HG03196 (cell line): ENCODE measurements around the gene NFE2L3.

Source experiments
- ATAC-seq: cut with Tn5 transposase; IDR thresholded peaks from one replicate; pipeline ENCODE4 v1.9.1; 2021; ENCODE audit not compliant: unreplicated experiment

NFE2L3 gene

GRCh38 chr7:26198133-26198780, 46.3 kb downstream of the NFE2L3 start:
- ATAC-seq = no peak

DNA sequence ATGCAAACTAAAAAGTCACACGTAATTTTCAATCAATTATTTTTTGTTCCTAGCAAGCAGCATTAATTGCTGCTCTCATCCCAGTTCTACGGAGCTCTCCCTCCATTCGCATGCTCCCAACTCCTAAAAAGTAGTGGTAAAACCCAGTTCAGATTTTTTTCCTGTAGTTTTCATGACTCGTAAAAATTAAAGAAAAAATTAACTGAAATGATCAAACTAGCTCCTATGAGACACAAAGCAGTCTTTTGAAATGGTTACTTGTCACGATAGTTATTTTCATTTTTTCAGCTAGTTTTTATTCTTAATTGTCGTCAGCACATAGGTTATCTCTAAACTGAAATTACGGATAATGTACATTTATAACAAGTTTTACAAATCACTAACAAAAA, 46.8 kb downstream of the NFE2L3 start:
- no peak for ATAC-seq

GRCh38 chr7:26199301-26200037, 47.5 kb downstream of the NFE2L3 start:
- ATAC-seq = no peak

DNA sequence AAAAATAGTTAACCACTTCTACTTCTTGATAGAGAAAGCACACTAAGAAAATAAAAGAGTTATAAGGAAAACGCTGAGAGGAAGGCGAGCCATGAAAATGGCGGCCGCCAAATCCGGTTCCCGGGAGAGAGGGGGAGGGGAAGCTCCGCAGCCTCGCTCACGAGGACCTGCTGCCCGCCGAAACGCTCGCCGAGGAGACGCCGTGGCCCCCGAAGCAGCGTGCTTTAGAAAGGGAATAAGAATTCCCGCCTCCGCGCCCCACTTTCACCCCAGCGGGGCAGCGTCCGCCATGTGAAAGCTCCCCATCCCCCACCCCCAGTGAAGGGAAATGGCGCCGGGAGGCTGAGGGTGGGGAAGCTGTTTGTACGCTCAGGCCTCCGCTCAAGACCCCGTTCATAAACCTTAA, 48.0 kb downstream of the NFE2L3 start:
- ATAC-seq = peak; percentile 11

- peak; percentile 70 for ATAC-seq
Observed at GRCh38 chr7:26200444-26201246, 48.6 kb downstream of the NFE2L3 start, which contains the start of gene HNRNPA2B1. Gene HNRNPA2B1, minus strand, starts transcription at chr7:26200746. Its CDS starts 169 bp downstream, at chr7:26200577.

- peak; percentile 43 for ATAC-seq
Observed at GRCh38 chr7:26201247-26202018, 49.4 kb downstream of the NFE2L3 start, which contains the start of gene CBX3. Gene CBX3, plus strand, starts transcription at chr7:26201745. Its CDS starts 1,254 bp downstream, at chr7:26202999.

DNA sequence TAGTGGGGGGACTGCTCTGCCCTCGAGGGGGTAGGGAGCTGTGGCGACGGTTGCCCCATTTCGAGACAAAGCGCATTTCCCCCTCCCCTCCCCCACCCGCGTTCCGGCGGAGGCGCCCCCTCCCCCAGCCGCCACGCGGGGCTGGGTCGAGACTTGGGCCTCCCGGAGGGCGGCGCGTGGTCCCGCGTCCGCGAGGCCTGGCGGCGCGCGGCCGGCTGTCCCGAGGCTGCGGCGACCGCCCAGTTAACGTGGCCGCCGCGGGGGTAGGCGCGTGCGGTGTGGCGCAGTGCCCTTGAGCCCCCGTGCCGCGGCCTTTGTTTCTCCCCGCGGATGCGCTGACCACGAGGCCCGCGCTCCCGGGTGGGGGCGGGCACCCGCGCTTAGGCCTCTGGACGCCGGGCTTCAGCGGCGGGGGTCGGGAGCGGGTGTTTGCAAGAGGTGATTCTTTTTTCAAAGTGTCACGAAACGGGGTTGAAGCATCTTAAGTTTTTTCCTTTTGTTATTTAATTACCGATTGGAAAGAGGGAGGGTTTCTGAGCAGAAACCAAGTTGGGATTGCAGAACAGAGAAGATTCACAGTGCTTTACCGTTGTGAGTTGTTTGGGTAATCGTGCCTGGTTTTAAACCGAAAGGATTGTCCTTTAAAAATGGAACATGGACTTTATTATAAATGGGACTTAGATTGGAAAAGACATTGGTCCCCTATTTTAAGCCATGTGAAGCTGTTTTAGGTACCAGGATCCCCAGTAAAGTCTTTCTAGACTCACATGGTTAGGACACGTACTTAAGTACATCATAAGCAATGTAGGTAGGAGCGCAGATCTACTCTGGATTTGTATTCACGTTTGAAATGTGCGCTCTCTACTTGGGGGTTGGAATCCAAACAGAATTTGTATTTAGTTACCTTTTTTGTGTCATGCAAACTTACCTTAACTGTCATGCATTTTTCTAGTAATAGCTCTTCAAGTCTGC, 50.3 kb downstream of the NFE2L3 start:
- ATAC-seq = no peak

DNA sequence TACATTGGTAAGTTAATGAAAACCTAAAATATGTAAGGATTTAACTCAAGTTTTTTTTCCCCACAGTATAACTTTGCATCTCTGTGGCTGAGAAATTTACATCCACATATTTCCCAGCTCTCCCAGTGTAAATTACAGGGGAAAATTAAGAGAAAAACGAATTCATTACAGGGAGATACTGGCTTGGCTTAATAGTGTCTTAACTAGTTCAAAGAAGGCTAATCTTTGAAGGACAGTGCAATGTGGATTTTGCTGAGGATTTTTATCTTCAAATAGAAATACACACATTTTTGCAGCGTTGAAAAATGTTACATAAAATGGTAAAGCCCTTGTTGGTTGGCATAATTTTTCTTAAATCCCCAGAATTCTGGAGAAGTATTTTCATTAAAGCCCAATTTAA, 51.0 kb downstream of the NFE2L3 start:
- ATAC-seq = no peak

- ATAC-seq = no peak
Observed at GRCh38 chr7:26208040-26208439, 56.0 kb downstream of the NFE2L3 start.

DNA sequence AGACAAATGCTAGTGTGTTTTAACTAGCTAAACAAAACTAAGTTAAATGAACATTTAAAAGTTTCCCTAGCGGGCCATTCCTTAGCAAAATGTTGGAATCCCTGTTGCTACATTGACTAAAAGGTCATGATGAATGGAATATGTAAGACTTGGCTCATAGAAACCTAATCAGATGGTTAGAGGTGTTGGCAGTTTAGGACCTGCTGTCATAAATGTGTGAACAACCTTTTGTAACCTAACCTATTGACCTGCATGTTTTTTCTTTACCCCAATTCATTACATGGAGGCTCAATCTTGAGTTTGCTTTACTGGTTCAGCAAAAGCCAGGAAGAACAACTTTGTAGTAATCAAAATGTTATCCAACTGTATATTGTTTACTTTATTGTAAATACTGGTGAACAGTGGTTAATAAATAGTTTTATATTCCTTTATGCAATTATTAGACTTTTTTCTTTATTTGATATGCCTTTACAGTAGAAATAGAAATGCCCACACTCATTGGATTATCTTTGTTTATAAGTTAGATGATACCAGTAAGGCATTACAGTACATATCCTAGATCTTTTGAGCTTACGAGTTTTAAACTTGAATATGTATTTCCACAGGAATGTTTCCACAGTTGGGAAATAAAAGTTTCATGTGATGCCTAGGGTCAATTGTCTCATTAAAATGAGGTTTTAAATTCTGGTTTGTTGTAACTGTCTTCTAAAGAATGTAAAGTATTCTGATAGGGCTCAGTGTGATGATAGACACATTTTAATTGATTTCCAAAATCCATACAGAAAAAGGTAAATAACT, 61.1 kb downstream of the NFE2L3 start:
- no peak for ATAC-seq

- no peak for ATAC-seq
Observed at GRCh38 chr7:26213807-26214515, 62.0 kb downstream of the NFE2L3 start.

GRCh38 chr7:26216049-26216448, 64.1 kb downstream of the NFE2L3 start:
- no peak for ATAC-seq

DNA sequence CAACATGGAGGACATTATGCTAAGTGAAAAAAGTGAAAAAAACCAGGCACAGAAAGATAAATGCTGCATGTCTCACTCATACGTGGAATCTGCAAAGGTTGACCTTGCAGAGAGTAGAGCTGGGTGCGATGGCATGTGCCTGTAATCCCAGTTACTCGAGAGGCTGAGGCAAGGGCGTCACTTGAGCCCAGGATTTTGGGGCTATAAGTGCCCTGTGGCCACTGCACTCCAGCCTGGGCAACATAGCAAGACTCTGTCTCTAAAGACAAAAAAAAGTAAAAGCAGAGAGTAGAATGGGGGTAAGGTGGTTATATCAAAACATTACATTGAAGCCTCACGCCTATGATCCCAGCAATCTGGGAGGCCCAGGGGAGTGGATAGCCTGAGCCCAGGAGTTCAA, 72.4 kb downstream of the NFE2L3 start:
- ATAC-seq = no peak

GRCh38 chr7:26227987-26228386, 76.0 kb downstream of the NFE2L3 start:
- ATAC-seq = no peak

- no peak for ATAC-seq
Observed at GRCh38 chr7:26233902-26234511, 82.0 kb downstream of the NFE2L3 start.
